Panc1 (cell line): ENCODE measurements around the gene CST6.

ENCODE experiments used
- CTCF ChIP-seq: fragments of 450-650 bp; IDR thresholded peaks from 2 replicates; pipeline ENCODE4 v1.5.1; 2017; ENCODE audit warnings: mild to moderate bottlenecking
- POLR2AphosphoS5 ChIP-seq: IDR thresholded peaks from 2 replicates; pipeline ENCODE4 v1.6.1; 2012; ENCODE audit warnings: mild to moderate bottlenecking, low read depth, low read length, moderate library complexity
- SIN3A ChIP-seq: IDR thresholded peaks from 2 replicates; pipeline ENCODE4 v1.6.1; 2012; ENCODE audit warnings: low read depth, mild to moderate bottlenecking, low read length, moderate library complexity, borderline replicate concordance; ENCODE audit not compliant: insufficient read depth

GRCh38 chr11:66012371-66012945 is 650 bp downstream of the CST6 start:
- no peak for TF ChIP-seq CTCF
- no peak for TF ChIP-seq SIN3A
- TF ChIP-seq POLR2AphosphoS5, result no peak
